ENCODE data around the gene RUFY3.
"Not testable (repeated sequence)": the region's sequence is repeated elsewhere in the genome, so short reads cannot be mapped to it uniquely, and the experiment has no call there.

The RUFY3 gene, protein sequence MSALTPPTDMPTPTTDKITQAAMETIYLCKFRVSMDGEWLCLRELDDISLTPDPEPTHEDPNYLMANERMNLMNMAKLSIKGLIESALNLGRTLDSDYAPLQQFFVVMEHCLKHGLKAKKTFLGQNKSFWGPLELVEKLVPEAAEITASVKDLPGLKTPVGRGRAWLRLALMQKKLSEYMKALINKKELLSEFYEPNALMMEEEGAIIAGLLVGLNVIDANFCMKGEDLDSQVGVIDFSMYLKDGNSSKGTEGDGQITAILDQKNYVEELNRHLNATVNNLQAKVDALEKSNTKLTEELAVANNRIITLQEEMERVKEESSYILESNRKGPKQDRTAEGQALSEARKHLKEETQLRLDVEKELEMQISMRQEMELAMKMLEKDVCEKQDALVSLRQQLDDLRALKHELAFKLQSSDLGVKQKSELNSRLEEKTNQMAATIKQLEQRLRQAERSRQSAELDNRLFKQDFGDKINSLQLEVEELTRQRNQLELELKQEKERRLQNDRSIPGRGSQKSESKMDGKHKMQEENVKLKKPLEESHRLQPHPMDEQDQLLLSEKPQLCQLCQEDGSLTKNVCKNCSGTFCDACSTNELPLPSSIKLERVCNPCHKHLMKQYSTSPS

GRCh38 chr4:70721747-70722146, at the start of gene RUFY3:
Gene RUFY3, plus strand, starts transcription at chr4:70721964. Its CDS starts 610 bp downstream, at chr4:70722574.
- DNase-seq (ENCODE audit: low read depth in 2 of 2): no peak

DNA sequence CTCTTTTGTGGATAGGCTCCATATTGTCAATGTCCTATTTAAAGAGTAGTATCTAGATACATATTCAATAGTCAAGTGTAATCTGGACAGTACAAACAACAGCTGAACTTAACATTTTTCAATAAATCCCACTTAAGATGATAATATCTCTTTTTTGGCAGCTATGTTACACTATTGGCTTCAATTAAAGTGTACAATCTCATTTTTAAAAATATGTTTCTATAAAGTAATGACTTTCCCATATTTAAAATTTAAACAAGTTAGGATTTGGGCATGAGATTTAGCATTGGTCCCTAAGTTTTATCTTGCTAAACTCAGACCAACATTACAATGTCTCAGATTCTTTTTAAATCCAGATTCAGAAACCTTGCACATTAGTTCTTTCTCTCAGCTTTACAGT, 47.6 kb upstream of the RUFY3 start:
- no peak for DNase-seq (ENCODE audit: low read depth in 2 of 2)

DNA sequence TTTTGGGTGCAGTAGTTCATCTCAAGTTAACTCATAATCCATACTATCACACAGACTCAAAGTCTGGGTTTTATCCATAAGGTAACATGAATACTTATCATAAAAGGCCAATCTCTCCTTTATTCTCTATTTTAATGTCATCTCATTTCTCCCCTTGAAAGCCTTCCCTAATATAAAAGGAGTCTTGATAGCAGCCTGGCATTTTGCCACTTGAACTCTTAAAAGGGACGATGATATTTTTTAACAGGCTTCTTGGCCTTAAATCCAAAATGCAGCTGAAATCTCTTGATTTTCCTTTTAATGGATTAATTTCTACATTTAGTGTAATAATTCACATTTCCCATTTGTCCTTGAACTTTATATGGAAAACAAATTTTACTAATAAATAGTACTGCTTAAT, 47.0 kb upstream of the RUFY3 start:
- DNase-seq (ENCODE audit: low read depth in 2 of 2): no peak

GRCh38 chr4:70676554-70677090, 45.1 kb upstream of the RUFY3 start:
- no peak for DNase-seq (ENCODE audit: low read depth in 2 of 2)

- no peak for DNase-seq (ENCODE audit: low read depth in 2 of 2)
These were observed 43.3 kb upstream of the RUFY3 start for GRCh38 chr4:70678383-70678999.

- DNase-seq (ENCODE audit: low read depth in 2 of 2): no peak
These were observed 40.8 kb upstream of the RUFY3 start for GRCh38 chr4:70680934-70681333.

- no peak for DNase-seq (ENCODE audit: low read depth in 2 of 2)
These were observed 40.1 kb upstream of the RUFY3 start for GRCh38 chr4:70681704-70682103.

GRCh38 chr4:70682142-70682541, 39.6 kb upstream of the RUFY3 start:
- not testable (repeated sequence) for DNase-seq (ENCODE audit: low read depth in 2 of 2)

DNA sequence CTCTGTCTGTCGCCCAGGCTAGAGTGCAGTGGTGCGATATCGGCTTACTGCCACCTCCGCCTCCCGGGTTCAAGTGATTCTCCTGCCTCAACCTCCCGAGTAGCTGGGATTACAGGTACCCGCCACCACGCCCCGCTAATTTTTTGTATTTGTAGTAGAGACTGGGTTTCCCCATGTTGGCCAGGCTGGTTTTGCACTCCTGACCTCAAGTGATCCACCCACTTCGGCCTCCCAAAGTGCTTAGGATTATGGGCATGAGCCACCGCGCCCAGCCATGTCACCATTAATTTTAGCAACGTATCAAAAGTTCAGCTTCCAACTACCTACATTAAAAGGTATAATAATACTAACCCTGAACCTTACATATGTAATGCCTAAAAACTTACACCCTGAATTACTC, 34.4 kb upstream of the RUFY3 start:
- DNase-seq (ENCODE audit: low read depth in 2 of 2): no peak

DNA sequence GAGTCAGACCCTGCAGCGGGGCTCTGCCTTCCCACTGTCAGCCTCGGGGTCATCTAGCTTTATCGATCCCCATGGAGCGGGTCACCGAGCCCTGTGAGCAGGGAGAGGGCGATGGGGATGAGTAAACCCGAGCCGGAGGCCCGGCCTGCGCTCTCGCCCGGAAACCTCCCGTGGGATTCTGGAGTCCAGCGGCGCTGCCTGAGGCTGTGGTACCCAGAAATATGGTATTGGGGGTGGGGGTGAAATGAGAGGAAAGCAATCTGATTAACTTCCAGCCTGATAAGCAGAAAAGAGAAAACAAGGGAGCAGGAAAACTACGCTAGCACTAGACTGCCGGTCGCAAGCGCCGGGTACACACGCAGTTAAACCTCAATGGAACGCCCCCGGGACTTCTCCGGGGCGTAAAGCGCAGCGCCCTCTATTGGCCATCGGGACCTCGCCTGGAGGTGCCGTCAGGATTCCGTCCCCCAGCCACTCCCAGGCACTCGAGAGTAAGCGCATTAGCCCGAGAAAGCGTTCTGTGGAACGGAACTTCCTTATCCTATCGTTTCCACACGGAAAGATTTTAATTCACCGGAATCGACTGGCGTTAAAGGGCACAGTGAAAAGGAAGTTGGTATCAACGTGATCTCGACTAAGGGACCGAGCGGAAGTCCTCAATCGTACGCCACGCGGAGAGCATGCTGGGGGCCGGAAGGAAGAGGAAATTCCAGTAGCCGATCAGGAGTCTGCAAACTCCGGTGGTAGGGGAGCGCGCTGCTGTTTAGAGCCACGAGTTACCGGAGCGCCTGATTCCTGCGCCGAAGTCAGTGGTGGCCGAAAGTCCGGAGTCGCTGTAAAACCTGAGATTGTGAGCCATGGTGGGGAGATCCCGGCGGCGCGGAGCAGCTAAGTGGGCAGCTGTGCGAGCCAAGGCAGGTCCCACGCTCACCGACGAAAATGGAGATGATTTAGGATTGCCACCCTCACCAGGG, 33.7 kb upstream of the RUFY3 start, which contains the start of gene UTP3:
Gene UTP3, plus strand, starts transcription at position 712 of the 974 bp plus-strand sequence. Its CDS starts 146 bp downstream, at position 858.
- DNase-seq (ENCODE audit: low read depth in 2 of 2): peak; percentile 88 to 90

DNA sequence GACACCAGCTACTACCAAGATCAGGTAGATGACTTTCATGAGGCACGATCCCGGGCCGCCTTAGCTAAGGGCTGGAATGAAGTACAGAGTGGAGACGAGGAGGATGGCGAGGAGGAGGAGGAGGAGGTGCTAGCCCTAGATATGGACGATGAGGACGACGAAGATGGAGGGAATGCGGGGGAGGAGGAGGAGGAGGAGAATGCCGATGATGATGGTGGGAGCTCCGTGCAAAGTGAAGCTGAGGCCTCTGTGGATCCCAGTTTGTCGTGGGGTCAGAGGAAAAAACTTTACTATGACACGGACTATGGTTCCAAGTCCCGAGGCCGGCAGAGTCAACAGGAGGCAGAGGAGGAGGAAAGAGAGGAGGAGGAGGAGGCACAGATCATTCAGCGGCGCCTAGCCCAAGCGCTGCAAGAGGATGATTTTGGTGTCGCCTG, 33.0 kb upstream of the RUFY3 start:
- peak in 1 of 2 donors; percentile 9 for DNase-seq (ENCODE audit: low read depth in 2 of 2)

- no peak for DNase-seq (ENCODE audit: low read depth in 2 of 2)
These were observed 30.1 kb upstream of the RUFY3 start for GRCh38 chr4:70691661-70692060.

GRCh38 chr4:70694633-70695032, 27.1 kb upstream of the RUFY3 start:
- not testable (repeated sequence) for DNase-seq (ENCODE audit: low read depth in 2 of 2)

DNA sequence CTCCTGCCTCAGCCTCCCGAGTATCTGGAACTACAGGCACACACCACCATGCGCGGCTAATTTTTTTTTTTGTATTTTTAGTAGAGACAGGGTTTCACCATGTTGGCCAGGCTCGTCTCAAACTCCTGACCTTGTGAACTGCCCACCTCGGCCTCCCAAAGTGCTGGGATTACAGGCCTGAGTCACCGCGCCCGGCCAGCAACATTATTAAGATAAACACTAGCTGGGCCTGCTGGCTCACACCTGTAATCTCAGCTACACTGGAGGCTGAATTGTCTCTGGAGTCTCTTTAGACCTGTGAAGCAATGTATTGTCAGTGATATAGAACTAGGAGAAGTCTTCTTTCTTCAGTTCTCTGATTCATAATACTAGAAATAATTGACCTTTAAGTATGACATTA, 23.3 kb upstream of the RUFY3 start:
- not testable (repeated sequence) for DNase-seq (ENCODE audit: low read depth in 2 of 2)

DNA sequence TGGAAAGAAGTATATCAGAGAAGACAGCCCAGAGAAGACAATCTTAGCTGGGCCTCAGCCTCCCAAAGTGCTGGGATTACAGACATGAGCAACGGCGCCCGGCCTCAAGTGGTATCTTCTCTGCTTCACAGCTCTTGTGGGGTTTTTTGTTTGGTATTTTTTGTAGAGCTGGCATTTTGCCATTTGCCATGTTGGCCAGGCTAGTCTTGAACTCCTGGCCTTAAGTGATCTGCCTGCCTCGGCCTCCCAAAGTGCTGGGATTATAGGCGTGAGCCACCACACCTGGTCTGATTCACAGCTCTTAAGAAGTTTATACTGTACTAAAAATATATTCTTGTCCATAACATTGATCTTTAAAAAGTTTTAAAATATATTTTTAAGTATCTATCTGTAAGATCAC, 21.1 kb upstream of the RUFY3 start:
- no peak for DNase-seq (ENCODE audit: low read depth in 2 of 2)

- DNase-seq (ENCODE audit: low read depth in 2 of 2): no peak
These were observed 20.5 kb upstream of the RUFY3 start for GRCh38 chr4:70701271-70701670.

DNA sequence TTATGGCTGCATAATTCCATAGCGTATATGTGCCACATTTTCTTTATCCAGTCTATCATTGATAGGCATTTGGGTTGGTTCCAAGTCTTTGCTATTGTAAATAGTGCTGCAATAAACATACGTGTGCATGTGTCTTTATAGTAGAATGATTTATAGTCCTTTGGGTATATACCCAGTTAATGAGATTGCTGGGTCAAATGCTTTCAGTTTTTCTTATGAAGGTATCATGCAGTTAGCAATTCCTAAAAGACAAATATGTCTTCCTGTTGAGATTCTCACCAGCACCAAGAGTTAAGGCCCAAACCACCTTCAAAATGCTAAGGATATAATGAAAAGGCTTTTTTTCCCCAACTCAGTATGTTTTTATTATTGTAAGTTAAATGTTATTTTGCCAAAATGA, 19.2 kb upstream of the RUFY3 start:
- DNase-seq (ENCODE audit: low read depth in 2 of 2): not testable (repeated sequence)

GRCh38 chr4:70703619-70704214, 18.0 kb upstream of the RUFY3 start:
- no peak for DNase-seq (ENCODE audit: low read depth in 2 of 2)

DNA sequence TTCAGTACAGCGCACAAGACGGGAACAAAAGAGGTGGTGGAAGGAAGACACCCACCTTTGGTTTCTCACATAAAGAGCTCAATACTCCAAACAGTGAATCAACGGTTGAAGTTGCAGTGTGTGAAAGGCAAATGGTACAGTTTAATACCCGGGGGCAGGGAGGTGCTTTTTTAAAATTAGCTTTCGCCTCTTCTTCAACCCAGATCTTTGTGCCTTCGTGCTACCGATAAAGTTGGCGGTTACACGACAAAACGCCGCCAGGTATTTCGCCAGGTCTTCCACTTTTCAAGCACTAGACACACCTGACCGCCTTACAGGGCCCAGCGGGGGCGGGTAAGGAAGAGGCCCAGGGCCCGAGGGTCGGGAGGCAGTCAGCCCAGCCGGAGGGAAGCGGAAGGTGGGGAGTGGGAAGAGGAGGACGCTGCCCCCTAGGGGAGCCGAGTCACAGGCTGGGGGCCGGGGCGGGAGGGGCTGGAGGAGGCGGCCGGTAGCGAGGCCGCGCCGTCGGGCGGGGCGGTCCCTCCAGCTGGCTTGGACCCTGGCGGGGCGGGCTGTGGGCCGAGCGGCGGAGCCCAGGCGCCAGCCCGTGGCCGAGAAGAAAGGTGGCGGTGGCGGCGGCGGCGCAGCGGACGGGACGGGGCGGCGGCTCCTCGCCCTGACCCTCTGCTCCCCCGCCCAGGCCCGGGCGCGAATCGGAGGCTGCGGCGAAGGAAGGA, 17.4 kb upstream of the RUFY3 start:
- peak in 1 of 2 donors; percentile 18 for DNase-seq (ENCODE audit: low read depth in 2 of 2)

- no peak for DNase-seq (ENCODE audit: low read depth in 2 of 2)
These were observed 16.9 kb upstream of the RUFY3 start for GRCh38 chr4:70704931-70705182.

Data from stimulated activated CD4-positive, alpha-beta T cell treated with anti-CD3 and anti-CD28 coated beads, Interleukin-15, amount 100 ng/mL, for 48 hours (primary cell).